Measurements from ENCODE around the gene MTO1.
"Not testable (repeated sequence)": the region's sequence is repeated elsewhere in the genome, so short reads cannot be mapped to it uniquely, and the experiment has no call there.

Gene MTO1

DNA sequence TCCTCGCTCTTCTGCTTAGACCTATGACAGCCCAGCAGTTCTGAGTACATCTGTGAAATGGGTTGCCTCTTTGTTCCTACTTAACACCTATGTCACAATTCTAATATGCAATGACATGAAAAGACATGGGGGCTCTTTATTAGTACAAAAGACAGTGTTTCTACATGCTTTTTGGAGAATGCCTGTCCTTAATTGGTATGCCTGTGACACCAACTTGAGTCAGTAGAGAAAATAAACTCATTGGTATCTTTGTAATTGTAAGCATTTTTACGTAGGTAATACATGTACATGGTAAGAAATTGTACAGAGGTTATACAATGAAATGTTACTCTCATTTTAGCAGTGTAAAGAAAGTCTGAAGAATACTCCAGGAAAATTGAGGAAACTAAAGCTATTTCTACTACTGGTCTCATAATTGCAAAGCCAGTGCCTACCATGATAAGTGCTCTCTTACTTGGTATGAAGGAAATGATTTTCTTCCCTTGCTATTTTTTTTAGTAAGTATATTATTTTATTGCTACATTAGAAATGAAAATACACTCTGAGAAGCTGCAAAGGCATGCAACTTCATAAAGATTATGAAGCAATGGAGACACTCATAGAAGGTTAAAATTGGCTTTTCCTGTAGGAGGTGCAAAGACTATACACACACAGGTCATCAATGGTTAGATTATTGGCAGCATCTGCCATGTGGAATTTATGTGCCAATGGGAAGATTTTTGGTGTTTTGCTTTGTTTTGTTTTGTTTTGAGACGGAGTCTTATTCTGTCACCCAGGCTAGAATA lies 64.2 kb downstream of the MTO1 start:
- no peak for DNase-seq (ENCODE audit: low read depth)

DNA sequence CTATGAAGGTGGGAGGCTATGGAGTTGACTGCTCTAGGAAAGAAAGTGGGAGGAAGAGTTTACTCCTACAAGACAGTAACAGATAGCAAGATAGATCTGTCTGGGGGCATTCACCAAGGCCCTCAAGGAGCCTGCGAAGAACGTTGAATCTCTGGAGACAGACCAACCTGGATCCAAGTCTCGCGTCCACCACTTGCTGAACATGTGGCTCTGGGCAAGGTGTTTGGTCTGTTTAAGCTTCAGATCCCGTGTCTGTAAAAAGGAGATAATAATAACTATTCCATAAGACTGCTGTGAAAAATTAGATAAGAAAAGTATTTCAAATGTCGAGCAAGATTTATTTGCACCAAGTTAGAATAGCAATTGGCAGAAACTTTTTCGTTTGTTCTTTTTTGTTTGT lies 67.4 kb downstream of the MTO1 start:
- no peak for DNase-seq (ENCODE audit: low read depth)

DNA sequence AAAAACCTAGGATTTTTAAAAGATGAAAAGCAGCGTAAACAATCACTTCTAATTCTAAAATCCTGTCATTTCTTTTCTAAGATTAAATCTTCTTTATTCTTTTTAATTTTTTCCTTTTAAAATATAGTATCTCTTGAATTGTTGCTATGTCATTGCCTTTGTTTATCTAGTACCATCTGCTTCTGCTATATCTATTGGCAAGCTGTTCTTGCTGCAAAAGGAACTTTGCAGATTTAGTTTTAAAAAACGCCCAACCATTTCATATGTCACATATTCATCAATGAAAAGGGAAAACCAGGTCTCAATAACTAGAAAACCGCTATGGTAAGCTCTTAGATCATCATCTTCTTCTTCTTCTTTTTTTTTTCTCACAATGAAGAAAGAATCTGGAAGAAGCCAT lies 70.8 kb downstream of the MTO1 start:
- no peak for DNase-seq (ENCODE audit: low read depth)

- DNase-seq (ENCODE audit: low read depth): no peak
These were observed 73.1 kb downstream of the MTO1 start for GRCh38 chr6:73534628-73535027.

- DNase-seq (ENCODE audit: low read depth): no peak
These were observed 76.1 kb downstream of the MTO1 start for GRCh38 chr6:73537677-73538076.

DNA sequence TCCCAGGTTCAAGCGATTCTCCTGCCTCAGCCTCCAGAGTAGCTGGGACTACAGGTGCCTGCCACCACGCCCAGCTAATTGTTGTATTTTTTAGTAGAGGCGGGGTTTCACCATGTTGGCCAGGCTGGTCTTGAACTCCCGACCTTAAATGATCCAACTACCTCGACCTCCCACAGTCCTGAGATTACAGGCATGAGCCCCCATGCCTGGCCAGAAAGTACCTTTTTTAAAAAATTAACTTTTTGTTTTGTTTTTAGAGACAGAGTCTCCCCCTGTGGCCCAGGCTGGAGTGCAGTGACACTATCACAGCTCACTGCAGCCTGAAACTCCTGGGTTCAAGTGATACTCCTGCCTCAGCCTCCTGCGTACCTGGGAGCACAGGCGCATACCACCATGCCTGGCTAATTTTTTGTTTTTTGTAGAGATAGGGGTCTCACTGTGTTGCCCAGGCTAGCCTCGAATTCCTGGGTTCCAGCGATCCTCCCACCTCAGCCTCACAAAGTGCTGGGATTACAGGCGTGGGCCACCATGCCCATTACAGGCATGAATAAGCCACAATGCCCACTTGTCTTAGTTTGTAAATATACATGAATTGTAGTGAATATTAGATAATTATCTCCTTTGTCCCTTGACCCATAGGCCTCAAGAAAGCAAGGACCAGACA lies 76.7 kb downstream of the MTO1 start:
- no peak for DNase-seq (ENCODE audit: low read depth)

DNA sequence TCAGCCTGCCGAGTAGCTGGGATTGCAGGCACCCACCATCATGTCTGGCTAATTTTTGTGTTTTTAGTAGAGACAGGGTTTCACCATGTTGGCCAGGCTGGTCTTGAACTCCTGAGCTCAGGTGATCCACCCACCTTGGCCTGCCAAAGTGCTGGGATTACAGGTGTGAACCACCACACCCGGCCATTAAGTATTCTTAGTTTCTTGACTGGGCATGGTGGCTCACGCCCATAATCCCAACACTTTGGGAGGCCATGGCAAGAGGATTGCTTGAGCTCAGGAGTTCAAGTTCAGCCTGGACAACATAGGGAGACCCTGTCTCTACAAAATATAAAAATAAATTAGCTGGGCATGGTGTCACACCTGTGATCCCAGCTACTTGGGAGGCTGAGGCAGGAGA lies 80.9 kb downstream of the MTO1 start:
- DNase-seq (ENCODE audit: low read depth): not testable (repeated sequence)

DNA sequence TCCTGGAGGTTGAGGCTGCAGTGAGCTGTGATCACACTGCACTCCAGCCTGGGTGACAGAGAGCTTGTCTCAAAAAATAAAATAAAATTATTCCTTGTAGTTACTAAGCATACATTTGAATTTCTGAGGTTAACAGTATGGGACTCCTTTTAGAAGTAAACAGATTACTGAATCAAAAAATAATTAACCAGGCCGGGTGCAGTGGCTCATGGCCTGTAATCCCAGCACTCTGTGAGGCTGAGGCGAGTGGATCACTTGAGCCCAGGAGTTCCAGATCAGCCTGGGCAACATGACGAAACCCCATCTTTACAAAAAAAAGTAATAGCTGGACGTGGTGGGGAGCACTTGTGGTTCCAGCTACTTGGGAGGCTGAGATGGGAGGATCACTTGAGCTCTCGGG lies 81.4 kb downstream of the MTO1 start:
- DNase-seq (ENCODE audit: low read depth): no peak

GRCh38 chr6:73547036-73547435 lies 85.5 kb downstream of the MTO1 start:
- no peak for DNase-seq (ENCODE audit: low read depth)

DNA sequence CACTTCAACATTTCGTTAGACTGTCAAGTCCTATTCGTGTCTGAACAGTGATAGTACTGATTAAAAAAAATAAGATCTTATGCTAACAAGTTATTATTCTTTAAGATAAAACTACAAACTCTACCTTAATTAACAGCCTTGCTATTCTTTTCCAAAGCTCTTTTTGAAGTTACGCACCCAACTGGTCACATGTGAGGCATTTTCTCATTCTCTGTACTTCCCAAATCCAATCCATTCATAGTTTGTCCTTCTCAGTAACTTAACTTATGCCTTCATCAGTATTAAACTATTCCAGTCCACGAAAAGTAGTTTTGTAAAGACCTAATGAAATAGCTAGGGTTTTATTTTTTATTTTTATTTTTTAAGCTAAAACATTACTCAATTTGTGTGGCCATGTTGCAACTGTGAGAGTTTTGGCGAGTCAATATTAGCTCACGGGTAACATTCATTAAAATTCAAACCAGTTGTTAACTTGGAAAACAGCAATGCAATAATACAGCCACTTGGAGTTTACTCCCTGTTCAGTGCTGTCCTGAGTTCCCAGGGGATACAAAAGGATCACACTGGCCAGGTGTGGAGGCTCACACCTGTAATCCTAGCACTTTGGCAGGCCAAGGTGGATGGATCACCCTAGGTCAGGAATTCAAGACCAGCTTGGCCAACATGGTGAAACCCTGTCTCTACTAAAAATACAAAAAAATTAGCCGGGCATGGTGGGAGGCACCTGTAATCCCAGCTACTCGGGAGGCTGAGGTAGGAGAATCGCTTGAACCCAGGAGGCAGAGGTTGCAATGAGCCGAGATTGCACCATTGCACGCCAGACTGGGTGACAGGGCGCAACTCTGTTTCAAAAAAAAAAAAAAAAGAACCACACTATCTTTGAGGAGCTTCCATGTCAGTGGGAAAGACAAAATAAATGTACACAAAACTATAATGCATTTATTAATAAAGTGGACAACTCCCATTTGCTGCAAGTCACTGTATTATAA lies 87.2 kb downstream of the MTO1 start:
- no peak for DNase-seq (ENCODE audit: low read depth)

GRCh38 chr6:73551115-73551514 lies 89.6 kb downstream of the MTO1 start:
- not testable (repeated sequence) for DNase-seq (ENCODE audit: low read depth)

- DNase-seq (ENCODE audit: low read depth): not testable (repeated sequence)
These were observed 93.9 kb downstream of the MTO1 start for GRCh38 chr6:73555380-73555949.

- no peak for DNase-seq (ENCODE audit: low read depth)
These were observed 95.3 kb downstream of the MTO1 start for GRCh38 chr6:73556836-73557235.
